Sciatic nerve (tissue), 1 donor: Measurements from ENCODE around the gene MKRN2OS. TPM values are rescaled to one million over a fixed set of nuclear protein-coding genes. Genes with fewer than 3 reads are reported as not detected.

ENCODE experiments used
- total RNA-seq: library from RNA; stranded (reverse); fragmentation: NEBNext Ultra II Directional; extraction: Animal tissue kit (Norgen Biotek cat#: 25700); gene quantifications from one replicate; pipeline ENCODE4 v1.2.1, GENCODE V29; 2021
- donor health status: DM: no; HTN: no; CAD: no.

MKRN2OS gene
- total RNA-seq, 1 donor from 2014 or later: not detected

Other genes starting within 250 kb of the MKRN2OS start
- gene TSEN2, start 61.0 kb downstream of the MKRN2OS start, total RNA-seq: 22.2 TPM
- 23.9 TPM for gene MKRN2, start 11.6 kb upstream of the MKRN2OS start, total RNA-seq
- gene RAF1, start 118.6 kb upstream of the MKRN2OS start, total RNA-seq: 90.5 TPM
- not detected for gene TMEM40, start 213.8 kb upstream of the MKRN2OS start, total RNA-seq